DMS 273 treated with DMSO at 0.1 percent for 48 hours (cell line): ENCODE data around the gene TTC28.
"Not testable (repeated sequence)": the region's sequence is repeated elsewhere in the genome, so short reads cannot be mapped to it uniquely, and the experiment has no call there.

Experiments
- DNase-seq: peaks from one replicate; lab custom pipeline; 2025; lab: John Stamatoyannopoulos, UW

TTC28 gene

DNA sequence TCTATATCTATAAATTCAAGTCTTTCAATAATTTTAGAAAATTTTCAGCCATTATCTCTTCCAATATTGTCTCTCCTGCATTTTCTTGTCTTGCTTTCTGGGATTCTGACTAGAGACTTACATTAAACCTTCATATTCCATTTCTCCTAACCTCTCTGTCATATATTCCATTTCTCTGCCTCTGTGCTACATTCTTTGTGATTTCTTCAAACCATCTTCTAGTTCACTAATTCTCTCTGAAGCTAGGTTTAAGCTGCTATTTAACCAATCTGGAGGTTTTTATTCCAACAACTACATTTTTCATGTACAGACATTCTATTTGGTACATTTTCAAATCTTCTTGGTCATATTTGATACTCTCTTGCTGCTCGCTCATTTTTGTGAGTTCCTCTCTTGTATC is 122.5 kb downstream of the TTC28 start:
- no peak for DNase-seq

- not testable (repeated sequence) for DNase-seq
Measured at GRCh38 chr22:28553108-28553866, 126.4 kb downstream of the TTC28 start.

DNA sequence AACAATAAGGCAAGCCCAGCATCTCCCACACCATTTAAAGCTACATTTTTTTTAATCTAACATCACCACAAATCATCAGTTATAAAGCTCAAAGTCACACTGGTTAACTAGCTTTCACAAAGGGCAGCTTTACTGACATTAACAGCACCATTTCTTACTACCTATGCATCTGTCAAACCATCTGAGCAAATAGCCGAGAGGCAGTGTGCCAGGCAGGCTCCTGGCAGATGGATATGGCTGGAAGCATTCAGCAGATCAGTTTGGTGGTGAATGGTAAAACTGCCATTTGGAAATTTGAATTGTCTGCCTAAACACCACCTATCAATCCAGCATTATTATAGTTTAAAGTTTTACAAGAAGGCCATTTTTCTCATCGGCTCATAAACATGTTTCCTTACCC is 131.2 kb downstream of the TTC28 start:
- DNase-seq = peak; percentile 15

DNA sequence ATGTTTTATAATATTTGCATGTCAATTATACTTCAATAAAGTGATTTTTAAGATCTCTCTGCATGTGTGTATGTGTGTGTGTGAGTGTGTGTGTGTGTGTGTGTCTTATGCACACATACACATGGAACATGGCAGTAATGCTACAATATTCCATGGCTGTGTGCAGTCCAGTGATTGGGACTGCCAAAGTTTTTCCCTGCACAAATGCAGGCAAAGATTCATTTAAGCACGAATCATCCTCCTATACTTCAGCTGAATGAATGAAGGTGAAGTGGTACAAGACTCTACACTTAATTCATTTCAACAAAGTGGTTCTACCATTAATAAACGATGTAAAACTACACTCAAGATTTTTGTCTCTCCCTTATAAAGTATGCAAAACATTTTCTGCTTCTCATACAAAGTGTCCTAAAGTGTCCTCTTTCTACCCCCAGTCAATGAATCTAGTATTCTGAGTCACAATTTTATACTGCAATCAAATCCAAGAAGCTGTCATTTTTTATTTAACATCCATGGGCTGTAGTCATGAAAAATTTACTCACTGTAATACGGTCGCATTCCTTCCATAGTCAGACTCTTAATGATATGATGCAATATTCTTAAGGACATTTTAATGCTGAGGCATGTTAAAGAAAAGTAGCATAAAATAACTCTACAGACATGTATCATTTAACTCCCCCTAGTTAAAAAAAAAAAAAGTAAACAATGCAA is 132.4 kb downstream of the TTC28 start:
- no peak for DNase-seq

- no peak for DNase-seq
Measured at GRCh38 chr22:28544431-28544868, 135.2 kb downstream of the TTC28 start.

DNA sequence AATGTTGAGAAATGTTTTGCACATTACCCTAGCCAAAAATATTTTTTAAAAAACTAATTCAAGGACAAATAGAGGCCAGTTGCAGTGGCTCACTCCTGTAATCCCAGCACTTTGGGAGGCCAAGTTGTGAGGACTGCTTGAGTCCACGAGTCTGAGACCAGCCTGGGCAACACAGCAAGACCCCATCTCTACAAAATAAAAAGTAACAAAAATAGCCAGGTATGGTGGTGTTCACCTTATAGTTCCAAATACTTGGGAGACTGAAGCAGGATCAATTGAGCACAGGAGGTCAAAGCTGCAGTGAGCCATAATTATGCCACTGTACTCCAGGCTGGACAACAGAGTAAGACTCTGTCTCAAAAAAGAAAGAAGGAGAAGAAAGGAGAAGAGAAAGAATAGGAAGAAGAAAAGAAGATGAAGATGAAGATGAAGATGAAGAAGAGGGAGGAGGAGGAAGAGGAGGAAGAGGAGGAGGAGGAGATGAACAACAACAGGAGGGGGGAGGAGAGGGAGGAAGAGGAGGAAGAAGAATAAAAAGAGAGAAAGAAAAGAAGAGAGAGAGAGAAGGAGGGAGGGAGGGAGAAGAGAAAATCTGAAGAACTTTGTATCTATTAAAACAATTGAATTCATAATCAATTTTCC is 136.5 kb downstream of the TTC28 start:
- no peak for DNase-seq

GRCh38 chr22:28541137-28541536 is 138.5 kb downstream of the TTC28 start:
- DNase-seq = no peak

DNA sequence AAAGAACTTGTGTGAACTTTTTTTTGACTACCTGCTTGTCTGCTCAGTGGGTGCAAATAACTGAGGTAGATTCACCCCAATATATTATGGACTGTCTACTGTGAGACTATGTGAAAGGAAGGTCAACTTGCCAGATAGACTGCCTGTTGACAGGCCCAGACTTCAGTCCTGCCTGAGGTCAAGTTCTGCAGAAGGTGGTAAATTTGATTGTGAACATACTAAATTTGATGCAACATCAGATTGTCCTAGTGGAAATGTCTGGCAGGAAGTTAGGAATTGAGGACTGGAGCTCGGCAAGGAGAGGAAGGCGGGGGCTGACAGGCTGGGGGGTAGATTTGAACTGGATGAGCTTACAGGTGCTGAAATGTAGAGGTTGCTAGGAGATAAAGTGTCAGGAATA is 140.7 kb downstream of the TTC28 start:
- no peak for DNase-seq

DNA sequence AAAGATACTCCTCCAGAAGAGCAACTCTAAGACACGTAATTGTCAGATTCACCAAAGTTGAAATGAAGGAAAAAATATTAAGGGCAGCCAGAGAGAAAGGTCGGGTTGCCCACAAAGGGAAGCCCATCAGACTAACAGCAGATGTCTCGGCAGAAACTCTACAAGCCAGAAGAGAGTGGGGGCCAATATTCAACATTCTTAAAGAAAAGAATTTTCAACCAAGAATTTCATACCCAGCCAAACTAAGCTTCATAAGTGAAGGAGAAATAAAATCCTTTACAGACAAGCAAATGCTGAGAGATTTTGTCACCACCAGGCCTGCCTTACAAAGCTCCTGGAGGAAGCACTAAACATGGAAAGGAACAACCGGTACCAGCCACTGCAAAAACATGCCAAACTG is 149.1 kb downstream of the TTC28 start:
- not testable (repeated sequence) for DNase-seq

DNA sequence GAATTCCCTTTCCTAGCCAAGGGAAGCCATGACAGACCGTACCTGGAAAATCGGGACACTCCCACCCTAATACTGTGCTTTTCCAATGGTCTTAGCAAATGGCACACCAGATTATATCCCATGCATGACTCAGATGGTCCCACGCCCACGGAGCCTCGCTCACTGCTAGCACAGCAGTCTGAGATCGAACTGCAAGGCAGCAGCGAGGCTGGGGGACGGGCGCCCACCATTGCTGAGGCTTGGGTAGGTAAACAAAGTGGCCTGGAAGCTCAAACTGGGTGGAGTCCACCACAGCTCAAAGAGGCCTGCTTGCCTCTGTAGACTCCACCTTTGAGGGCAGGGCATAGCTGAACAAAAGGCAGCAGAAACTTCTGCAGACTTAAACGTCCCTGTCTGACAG is 150.5 kb downstream of the TTC28 start:
- not testable (repeated sequence) for DNase-seq

GRCh38 chr22:28521451-28521850 is 158.2 kb downstream of the TTC28 start:
- DNase-seq = no peak

DNA sequence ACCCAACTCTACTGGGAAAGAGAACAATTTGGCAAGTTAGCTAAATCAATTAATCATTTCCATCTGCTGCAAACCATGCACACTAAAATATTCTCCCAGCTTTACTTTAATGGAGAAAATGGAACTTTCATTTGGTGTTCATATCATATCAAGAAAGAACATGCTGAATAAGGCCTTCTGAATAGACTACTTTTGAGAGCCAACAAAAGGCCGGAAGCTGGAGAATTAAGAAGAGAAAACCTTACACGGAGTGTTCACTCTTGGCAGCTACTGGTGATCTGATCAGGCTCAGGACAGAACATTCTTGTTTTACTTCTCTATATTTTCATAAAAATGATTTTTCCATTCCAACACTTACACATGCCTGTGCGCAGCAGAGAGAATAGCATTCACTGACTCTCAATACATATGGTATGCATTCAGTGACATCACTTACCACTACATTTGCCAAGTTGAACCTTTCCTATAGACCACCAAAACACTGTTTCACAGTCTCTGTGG is 165.3 kb downstream of the TTC28 start:
- no peak for DNase-seq

DNA sequence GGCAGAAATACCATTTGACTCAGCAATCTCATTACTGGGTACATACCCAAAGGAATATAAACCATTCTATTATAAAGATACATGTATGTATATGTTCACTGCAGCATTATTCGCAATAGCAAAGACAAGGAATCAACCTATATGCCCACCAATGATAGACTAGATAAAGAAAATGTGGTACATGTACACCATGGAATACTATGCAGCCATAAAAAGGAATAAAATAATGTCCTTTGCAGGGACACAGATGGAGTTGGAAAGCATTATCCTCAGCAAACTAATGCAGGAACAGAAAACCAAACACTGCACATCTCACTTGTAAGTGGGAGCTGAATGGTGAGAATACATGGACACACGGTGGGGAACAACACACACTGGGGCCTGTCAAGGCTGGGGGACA is 167.3 kb downstream of the TTC28 start:
- not testable (repeated sequence) for DNase-seq

- no peak for DNase-seq
Measured at GRCh38 chr22:28507896-28508295, 171.7 kb downstream of the TTC28 start.

DNA sequence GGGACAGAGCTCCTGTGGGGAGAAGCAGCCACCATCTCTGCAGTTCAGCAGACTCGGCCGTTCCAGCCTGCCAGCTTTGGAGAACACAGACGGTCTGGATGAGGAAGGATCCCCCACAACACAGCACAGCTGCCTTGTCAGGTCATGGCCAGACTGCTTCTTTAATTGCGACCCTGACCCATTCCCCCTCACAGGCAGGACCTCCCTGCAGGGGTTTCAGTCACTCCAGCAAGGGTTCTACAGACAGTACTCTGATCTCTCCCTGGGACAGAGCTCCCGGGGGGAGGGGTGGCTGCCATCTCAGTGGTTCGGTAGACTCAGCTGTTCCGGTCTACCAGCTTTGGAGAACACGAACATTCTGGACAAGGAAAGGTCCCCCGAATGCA is 173.5 kb downstream of the TTC28 start:
- no peak for DNase-seq

GRCh38 chr22:28505416-28506149 is 174.1 kb downstream of the TTC28 start:
- DNase-seq = no peak

GRCh38 chr22:28500006-28500405 is 179.6 kb downstream of the TTC28 start:
- DNase-seq = no peak

GRCh38 chr22:28498044-28498443 is 181.6 kb downstream of the TTC28 start:
- DNase-seq = no peak

- DNase-seq = no peak
Measured at GRCh38 chr22:28497188-28497587, 182.5 kb downstream of the TTC28 start.

GRCh38 chr22:28491289-28491688 is 188.4 kb downstream of the TTC28 start:
- not testable (repeated sequence) for DNase-seq

- no peak for DNase-seq
Measured at GRCh38 chr22:28488825-28489224, 190.8 kb downstream of the TTC28 start.

DNA sequence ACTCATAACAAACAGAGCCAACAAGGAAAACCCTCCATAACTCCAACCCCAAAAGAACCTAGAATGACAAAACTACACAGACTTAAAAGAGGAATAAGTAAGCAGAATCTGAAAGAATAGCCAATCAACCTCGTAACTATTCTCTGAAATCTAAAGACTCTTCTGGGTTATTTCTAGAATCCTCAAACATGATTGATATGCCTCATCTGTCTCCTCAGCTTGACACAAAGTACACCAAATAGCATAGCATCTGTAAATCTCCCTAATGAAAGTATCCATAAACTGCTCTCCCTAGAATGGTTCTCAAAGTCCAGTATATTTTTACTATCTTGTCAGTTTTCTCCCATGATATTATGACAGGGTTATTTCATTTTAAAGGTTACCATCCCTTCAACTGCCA is 195.0 kb downstream of the TTC28 start:
- DNase-seq = no peak
